Keratinocyte (primary cell): ENCODE measurements around the gene CFAP20. TPM values are rescaled to one million over a fixed set of nuclear protein-coding genes. Genes with fewer than 3 reads are reported as not detected.

Experiments
- DNase-seq: peaks from one replicate; pipeline ENCODE4 v3.0.0-alpha.2; 2011; ENCODE audit warnings: low read depth, missing footprints, low spot score
- FAIRE-seq: peaks from 2 replicates; lab custom pipeline; 2011; peaks lifted over from hg19 to GRCh38; lab: Jason Lieb, UNC
- H2AFZ ChIP-seq: 2 replicates; pipeline ENCODE4 v1.6.0; 2012; ENCODE audit warnings: low read length, control low read depth, inconsistent platforms; ENCODE audit not compliant: control insufficient read depth
- H3K27ac ChIP-seq: 2 replicates; pipeline ENCODE4 v1.5.1; 2011; ENCODE audit warnings: low read length; ENCODE audit not compliant: control insufficient read depth, insufficient read depth
- H3K27me3 ChIP-seq: 3 replicates; pipeline ENCODE4 v1.6.0; 2011; ENCODE audit warnings: low read length; ENCODE audit not compliant: control insufficient read depth, insufficient read depth; ENCODE audit errors: extremely low read depth
- H3K36me3 ChIP-seq, 2 experiments: 2 replicates in 1 of 2; 3 replicates in 1 of 2; pipeline ENCODE4 v1.5.1; 2011; ENCODE audit warnings: low read length in 2 of 2, mild to moderate bottlenecking in 1 of 2; ENCODE audit not compliant: control insufficient read depth in 2 of 2, insufficient read depth in 2 of 2; ENCODE audit errors: extremely low read depth in 1 of 2
- H3K4me1 ChIP-seq: 3 replicates; pipeline ENCODE4 v1.5.1; 2011; ENCODE audit warnings: low read length; ENCODE audit not compliant: control insufficient read depth, insufficient read depth; ENCODE audit errors: extremely low read depth
- H3K4me2 ChIP-seq: 3 replicates; pipeline ENCODE4 v1.6.0; 2011; ENCODE audit warnings: low read depth, low read length; ENCODE audit not compliant: control insufficient read depth, insufficient read depth; ENCODE audit errors: extremely low read depth
- H3K4me3 ChIP-seq, 3 experiments: fragments of 200-600 bp in 1 of 3; sonication (generic) in 1 of 3; 2 replicates in 2 of 3; 3 replicates in 1 of 3; pipeline ENCODE4 v1.5.1; 2011 to 2016; ENCODE audit warnings: low read length in 3 of 3, mild to moderate bottlenecking in 3 of 3, control low read depth in 2 of 3, inconsistent platforms in 1 of 3, low read depth in 1 of 3, mixed read lengths in 1 of 3, mixed run types in 1 of 3, moderate library complexity in 1 of 3; ENCODE audit not compliant: control insufficient read depth in 2 of 3, insufficient read depth in 2 of 3; ENCODE audit errors: extremely low read depth in 1 of 3
- H3K79me2 ChIP-seq: 2 replicates; pipeline ENCODE4 v1.6.0; 2012; ENCODE audit warnings: low read length; ENCODE audit not compliant: control insufficient read depth, insufficient read depth
- H3K9ac ChIP-seq: 3 replicates; pipeline ENCODE4 v1.6.0; 2011; ENCODE audit warnings: low read length; ENCODE audit not compliant: control insufficient read depth, insufficient read depth; ENCODE audit errors: extremely low read depth
- H3K9me1 ChIP-seq: 3 replicates; pipeline ENCODE4 v1.6.0; 2011; ENCODE audit warnings: low read length; ENCODE audit not compliant: control insufficient read depth, insufficient read depth; ENCODE audit errors: extremely low read depth
- H3K9me3 ChIP-seq: 2 replicates; pipeline ENCODE4 v1.5.1; 2012; ENCODE audit warnings: low read depth, low read length; ENCODE audit not compliant: control insufficient read depth
- H4K20me1 ChIP-seq: 3 replicates; pipeline ENCODE4 v1.6.0; 2011; ENCODE audit warnings: low read length; ENCODE audit not compliant: control insufficient read depth, insufficient read depth; ENCODE audit errors: extremely low read depth
- CTCF ChIP-seq, 3 experiments: IDR thresholded peaks in 1 of 3; conservative IDR thresholded peaks in 1 of 3; optimal IDR thresholded peaks in 1 of 3; 2 replicates in 2 of 3; 3 replicates in 1 of 3; pipeline versions ENCODE3 to v1.5.1; 2011; ENCODE audit warnings: low read length in 3 of 3, mild to moderate bottlenecking in 3 of 3, moderate library complexity in 2 of 3, control low read depth in 1 of 3, inconsistent platforms in 1 of 3; ENCODE audit not compliant: insufficient read depth in 2 of 3; ENCODE audit errors: extremely low read depth in 1 of 3
- EZH2 ChIP-seq: IDR thresholded peaks from one replicate; pipeline ENCODE4 v1.6.1; 2012; ENCODE audit warnings: inconsistent platforms, mild to moderate bottlenecking, low read length, moderate library complexity
- dilution Hi-C: fragments of 300-500 bp; cut with MboI; formaldehyde crosslinking; loops from one replicate; pipeline ENCODE4 v1.7.0; 2020; ENCODE audit warnings: low sequenced_read_pairs; ENCODE audit not compliant: extremely low pct_ligation_motif_present
- polyA plus RNA-seq, 5 experiments: library from polyadenylated mRNA; depleted of rRNA in 3 of 5; stranded (reverse) in 3 of 5; stranded (forward) in 1 of 5; unstranded in 1 of 5; fragments of >200 nt; gene quantifications; 1 replicate in 1 of 5; 2 replicates in 3 of 5; 3 replicates in 1 of 5; pipeline versions ENCODE4 v1.2.1 to v1.2.3, GENCODE V29; 2011 to 2012; ENCODE audit warnings: missing spikeins in 2 of 5, low read depth in 1 of 5, low replicate concordance in 1 of 5

The CFAP20 gene
- polyA plus RNA-seq, 1 donor (not counting 4 experiments of a cell fraction or from before 2014, with no cell fraction given) = 52.0 TPM

- Histone ChIP-seq H3K4me3 (no peak overlapping the region), H2AFZ (no peak overlapping the region), H3K79me2 (no peaks in the 10 kb centered on the region), H3K36me3 (no peaks in the 10 kb centered on the region), H3K4me2 (no peak overlapping the region), H3K9ac (no peak overlapping the region), H3K27me3 (no peaks in the 10 kb centered on the region), H3K9me1 (no peaks in the 10 kb centered on the region), H3K4me1 (peaks cover 14% of the 10 kb centered on the region), H3K9me3 (no peaks in the 10 kb centered on the region), H3K27ac (no peak overlapping the region), H4K20me1 (no peaks in the 10 kb centered on the region)
- dilution Hi-C loops = no loop called here
- TF ChIP-seq EZH2 = no peak
- no peak for TF ChIP-seq CTCF (optimal IDR thresholded peaks at IDR 0.05 in 1 of 3, IDR thresholded peaks at IDR 0.05 in 1 of 3, conservative IDR thresholded peaks at IDR 0.05 in 1 of 3; ENCODE audit: extremely low read depth in 1 of 3, insufficient read depth in 2 of 3, low read length in 3 of 3)
- FAIRE-seq = no peak
- no peak for DNase-seq
Observed at GRCh38 chr16:58107228-58107627, 22.0 kb downstream of the CFAP20 start.

- no peak overlapping the region for H2AFZ ChIP-seq
- TF ChIP-seq CTCF (optimal IDR thresholded peaks at IDR 0.05 in 1 of 3, IDR thresholded peaks at IDR 0.05 in 1 of 3, conservative IDR thresholded peaks at IDR 0.05 in 1 of 3; ENCODE audit: extremely low read depth in 1 of 3, insufficient read depth in 2 of 3, low read length in 3 of 3) = no peak
- no peak for TF ChIP-seq EZH2
Observed at GRCh38 chr16:58105631-58106030, 23.6 kb downstream of the CFAP20 start.

More at GRCh38 chr16:58105631-58106030, 23.6 kb downstream of the CFAP20 start:
- H3K27ac ChIP-seq = no peak overlapping the region
- no peaks in the 10 kb centered on the region for H3K27me3 ChIP-seq
- H3K9ac ChIP-seq = no peak overlapping the region
- no peak overlapping the region for H3K4me2 ChIP-seq
- no peaks in the 10 kb centered on the region for H4K20me1 ChIP-seq
- no peaks in the 10 kb centered on the region for H3K79me2 ChIP-seq
- peaks cover 5% of the 10 kb centered on the region for H3K4me1 ChIP-seq
- dilution Hi-C loops = no loop called here
- FAIRE-seq (no peak), DNase-seq (no peak)
- H3K9me1 ChIP-seq = no peaks in the 10 kb centered on the region
- no peaks in the 10 kb centered on the region for H3K36me3 ChIP-seq
- no peaks in the 10 kb centered on the region for H3K9me3 ChIP-seq
- H3K4me3 ChIP-seq = no peak overlapping the region
